Urothelium cell line (cell line): Measurements from ENCODE around the gene CEP112.

Experiments used
- DNase-seq: peaks from one replicate; pipeline ENCODE4 v3.0.0; 2011; ENCODE audit warnings: low spot score, mixed read lengths
- FAIRE-seq: peaks from 2 replicates; lab custom pipeline; 2011; peaks lifted over from hg19 to GRCh38; lab: Jason Lieb, UNC

CEP112 gene

DNA sequence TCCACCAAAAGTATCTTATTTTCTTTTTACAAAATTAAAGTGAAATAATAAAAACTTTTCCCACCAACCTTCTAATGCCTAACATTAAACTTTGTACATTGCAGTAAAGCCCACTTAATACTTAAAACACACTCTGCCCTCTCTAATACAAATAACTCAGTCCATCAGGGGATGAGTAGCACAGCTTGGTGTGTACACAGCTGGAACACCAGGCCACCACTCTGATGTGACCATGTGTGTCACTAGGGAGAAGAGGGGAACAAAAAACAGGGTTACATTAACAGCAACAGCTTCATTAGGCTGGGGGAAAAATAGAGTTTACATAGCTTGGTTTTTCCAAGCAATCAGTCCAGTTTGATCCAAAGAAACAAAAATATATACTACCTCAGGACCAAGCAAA lies 295.0 kb downstream of the CEP112 start:
- no peak for DNase-seq
- no peak for FAIRE-seq

DNA sequence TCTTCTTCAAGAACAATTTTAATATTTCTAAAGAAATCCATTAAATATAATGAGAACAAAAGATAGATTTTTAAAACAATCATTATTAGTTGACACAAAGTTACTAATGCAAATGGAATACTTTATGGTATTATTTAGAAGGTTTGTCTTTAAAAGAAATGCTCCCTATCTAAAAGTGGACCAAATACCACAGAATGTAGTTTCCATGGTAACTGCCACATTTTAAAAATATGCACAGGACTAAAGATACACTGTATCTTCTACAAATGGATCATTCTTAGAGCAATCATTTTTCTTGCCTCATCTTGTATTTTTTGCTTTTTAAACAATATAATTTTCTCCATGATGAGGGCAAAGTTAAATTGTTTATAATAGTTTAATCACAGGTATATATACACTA lies 296.0 kb downstream of the CEP112 start:
- no peak for FAIRE-seq
- no peak for DNase-seq

DNA sequence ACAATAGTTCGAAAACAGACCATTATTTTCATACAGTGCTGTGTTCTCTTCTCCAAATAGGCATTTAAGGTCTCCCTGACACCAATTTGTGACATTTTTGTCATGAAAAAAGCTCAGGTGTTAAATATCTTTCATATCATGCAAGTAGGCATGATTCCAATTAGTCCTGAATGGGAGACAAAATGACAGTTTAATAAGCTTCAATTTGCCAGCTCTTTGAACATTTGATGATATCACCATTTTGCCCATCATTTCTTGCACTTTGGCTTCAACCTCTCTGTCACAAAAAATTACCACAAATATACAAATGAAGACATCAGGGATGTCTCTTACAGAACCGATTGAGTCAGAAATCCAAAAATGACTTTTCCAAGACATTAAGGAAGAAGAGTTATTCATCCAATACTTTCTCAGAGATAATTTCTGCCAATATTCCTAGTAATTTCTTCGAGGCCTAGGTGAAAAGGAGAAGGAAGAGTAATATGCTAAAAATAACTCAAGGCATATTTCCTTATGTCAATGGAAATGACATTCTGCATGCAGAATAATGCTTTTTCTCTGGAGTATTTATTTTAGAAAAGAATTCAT lies 298.1 kb downstream of the CEP112 start:
- DNase-seq (no peak), FAIRE-seq (no peak)

DNA sequence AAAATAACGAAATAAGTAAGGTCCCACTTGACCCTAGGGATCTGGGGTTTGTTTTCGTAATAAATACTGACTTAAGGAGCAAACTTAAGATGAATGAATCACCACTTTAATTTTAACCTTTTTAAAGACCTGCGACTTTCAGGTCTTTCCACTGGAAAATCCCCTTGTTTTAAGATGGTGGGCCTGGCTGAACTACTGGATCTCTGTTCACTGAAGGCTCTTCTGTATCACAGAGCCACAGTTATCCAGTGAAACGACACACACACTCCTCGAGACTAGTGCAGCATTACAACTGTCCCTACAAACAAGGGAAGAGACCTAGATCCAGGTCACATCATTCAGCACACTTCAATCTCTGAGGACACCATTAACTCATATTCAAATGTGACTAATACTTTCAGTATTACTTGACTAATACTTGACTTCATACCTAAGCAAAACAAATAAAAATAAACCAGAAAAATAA lies 299.0 kb downstream of the CEP112 start:
- DNase-seq: no peak
- no peak for FAIRE-seq

DNA sequence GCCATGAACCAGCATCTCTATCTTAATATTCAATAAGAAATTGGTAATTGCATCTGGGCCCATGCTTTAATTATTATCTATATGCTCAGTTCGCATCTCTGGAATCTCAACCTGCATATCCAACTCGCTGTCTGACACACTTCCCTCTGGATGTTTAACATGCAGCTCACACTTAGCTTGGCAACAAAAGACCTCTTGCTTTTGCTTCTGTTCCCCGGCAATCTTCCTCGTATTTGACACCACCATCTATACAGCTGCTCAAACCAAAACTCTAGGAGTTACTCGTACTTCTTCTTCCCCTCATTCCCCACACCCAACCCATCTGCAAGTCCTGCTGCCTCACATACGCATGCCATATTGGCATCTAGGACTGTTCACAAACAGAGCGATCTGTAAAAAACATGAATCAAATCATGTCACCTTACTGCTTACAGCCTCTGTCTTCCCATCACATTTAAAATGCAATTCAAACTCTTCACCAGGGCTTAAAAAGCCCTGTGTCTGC lies 300.6 kb downstream of the CEP112 start:
- DNase-seq (no peak), FAIRE-seq (peak; percentile 5)

DNA sequence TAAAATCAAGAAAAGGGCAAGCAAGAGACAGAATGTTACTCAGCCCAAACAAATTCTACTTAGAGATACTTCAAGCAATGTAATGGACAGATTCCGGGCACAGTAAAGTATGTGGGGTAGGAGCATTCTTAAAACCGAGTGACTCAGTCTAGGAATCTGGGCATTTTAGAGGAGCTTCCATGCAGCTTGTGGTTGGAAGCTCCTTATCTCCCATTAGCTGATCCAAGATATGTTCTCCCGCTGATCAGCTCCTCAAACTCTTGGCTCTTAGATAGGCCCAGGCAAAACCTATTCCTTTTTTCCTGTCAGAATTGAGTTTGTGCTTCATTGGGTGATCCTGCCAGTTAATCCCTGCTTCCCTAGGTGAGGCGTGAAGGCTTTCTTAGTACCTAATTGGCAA lies 303.3 kb downstream of the CEP112 start:
- FAIRE-seq: no peak
- DNase-seq: no peak

DNA sequence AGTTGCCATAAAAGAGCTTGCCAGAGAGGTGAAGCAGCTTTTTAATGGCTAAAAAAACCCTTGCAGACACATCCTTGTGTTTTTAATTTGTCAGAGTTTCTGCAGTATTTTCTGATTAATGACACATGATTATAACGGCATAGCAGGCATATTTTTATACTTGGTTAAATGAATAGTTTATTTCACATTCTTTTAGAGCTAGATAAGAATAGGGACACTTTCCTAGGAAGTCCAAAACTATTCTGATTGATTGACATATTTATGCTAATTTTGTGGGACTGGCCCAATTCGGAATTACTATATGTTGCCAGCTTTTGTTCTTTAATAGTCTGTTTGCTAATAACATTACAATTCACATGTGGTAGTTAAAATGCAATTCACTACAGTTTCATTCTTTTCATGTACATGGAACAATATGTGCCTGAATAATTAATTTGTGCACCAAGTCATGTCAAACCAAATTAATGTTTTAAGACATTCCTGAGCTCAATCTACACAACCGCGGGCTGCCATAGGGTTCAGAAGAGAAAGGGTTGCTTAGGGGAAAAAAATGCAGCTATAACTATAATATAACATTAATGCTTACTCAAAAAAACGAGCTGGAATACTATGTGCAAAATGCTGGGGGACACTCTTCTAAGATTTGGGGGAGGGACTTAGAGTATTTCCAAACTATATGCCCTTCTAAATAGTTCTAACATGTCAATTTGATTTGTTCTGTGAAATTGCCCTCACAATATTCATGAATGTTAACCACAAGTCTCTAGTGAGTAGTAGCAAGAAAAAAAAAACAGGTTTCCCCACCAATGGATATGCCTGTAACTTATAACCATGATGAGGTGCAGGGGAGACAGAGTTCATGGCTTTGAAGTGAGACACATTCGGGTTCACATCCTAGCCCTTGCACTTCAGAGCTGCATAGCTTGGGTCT lies 305.4 kb downstream of the CEP112 start:
- no peak for DNase-seq
- FAIRE-seq: no peak

DNA sequence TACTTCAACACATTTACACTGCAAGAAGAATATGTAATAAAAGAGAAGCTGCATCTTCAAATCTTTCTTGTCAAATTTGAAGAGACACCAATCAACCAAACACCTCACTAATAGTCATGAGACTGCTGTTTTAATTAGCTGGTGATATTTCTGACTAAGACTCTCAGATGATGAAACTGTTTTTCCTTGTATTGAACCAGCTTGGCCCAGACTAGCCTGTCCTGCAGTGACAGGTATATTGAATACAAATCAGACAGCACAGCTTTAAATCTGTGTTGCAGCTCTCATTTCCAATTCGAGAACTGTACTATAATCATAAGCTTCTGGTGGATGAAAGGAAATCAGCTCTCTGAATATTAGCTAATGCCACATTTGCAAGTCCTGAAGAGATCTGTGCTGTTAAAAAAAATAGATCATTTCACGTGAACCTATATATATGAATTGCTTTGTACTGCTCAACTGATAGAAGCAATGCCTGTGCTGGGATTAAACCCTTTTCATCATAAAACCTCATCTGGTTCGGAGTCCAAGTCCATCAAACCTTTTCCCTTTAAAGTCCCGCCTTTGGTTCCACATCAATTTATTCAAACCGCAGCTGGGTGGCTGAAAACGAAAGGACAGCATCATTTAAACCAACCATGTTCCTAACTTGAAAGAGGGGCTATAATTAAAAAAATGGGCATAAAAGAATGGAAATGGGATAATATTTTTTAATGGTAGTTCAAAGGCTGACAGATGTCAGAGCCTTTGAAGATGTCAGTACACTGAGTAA lies 306.2 kb downstream of the CEP112 start:
- FAIRE-seq: no peak
- no peak for DNase-seq

DNA sequence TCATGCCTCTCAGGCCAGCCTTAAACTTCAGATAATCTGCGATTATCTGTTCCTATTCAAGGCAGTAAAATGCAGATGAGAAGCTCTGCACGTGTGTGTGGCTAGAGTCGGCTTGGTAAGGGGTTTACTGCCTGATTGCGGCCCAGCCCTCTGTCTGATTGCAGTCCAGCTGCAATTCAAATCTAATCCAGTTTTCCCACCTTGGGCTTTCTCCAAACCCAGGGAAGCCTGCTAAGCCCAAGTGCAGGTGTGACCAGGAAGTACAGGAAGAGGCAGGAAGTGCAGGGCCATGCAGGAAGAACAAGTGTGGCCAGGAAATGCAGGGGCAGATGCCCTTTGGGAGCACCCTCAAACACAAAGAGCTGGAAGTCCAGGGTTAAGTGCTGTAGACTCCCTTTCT lies 314.9 kb downstream of the CEP112 start:
- no peak for FAIRE-seq
- DNase-seq: no peak

DNA sequence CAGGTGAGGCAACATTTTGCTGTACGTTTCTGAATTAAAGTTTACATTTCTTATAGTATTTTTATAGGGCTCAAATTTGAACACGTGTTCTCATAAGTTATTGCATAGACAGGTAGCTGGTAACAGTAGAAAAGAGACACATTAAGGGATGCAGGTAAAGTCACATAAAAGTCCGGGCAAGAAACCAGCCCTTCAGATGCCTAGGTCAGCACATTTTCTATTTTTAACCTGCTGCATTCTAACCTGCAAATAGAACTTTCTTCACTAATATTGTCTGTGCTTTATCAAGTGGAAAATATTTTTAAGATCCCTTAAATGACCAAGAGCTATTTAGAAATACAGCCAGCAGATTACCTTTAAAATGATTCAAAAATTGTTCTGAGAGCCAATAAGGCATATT lies 323.1 kb downstream of the CEP112 start:
- no peak for DNase-seq
- FAIRE-seq: no peak

DNA sequence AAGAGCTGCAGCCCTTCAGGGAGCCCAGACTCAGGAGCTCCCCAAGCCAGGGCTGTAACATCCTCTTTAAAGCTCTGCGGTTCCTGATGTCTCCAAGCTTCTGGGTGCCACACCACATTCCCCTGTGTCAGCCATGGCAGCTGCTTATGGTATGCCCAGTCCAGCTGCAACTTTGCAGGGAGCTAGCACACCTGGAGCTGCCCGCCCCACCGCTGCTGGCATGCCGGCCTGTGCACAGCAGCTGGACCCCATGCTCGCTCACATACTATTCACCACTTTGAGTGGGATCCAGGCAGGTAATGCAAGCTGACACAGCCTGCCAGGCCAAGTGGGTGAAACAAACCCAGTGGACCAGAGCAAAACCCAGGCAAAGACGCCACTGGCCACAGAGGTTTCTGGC lies 324.9 kb downstream of the CEP112 start:
- DNase-seq: no peak
- peak; percentile 59 for FAIRE-seq

DNA sequence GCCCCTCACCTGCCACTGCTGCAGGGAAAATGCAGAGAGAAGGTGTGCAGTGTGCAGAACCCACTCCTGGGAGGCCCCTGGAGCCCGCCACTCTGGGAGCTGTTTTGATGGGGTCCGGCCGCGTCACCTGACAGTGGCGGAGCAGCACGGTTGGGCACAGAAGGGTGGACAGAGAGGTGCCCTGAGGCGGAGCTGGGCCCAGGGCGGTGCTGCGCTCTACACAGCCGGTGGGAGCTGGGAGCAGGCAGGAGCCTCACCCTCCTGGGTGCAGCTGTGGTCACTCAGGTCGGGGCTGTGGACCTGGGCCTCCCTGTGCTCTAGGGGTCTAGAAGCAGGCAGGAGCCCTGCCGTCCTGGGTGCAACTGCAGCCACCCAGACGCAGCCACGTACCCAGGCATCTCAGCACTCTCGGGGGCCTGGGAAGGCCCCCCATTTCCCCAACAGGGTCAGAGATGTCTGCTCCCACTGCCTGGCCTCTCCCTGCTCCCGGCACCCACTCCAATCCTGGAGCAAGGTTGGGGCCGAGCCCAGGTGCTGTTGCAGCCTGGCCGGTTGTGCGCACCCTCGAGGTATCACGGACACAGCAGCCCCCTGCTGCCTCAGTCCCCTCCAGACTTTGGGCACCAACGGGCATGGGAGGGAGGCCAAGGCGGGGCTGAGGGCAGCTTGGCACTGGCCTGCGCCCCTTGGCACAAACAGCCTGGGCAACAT lies 326.1 kb downstream of the CEP112 start:
- FAIRE-seq: no peak
- DNase-seq: no peak

DNA sequence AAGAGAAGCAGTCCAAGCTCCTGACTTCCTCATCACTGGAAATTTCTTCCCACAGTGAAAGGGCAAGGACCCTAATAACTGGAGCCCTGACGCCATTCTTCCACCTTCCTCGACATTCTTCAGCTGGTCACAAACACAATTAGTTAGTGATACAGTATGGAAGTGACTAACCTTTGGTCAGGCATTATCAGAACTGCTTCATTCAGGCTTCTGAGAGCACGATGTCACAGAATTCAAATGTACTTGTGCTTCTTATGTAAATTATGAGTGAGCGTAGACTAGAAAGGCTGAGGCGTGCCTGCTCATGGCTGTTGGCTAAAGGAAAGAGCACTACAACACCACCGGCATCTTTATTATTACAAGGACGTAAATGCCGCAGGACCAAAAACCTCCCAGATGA lies 327.5 kb downstream of the CEP112 start:
- no peak for FAIRE-seq
- no peak for DNase-seq

DNA sequence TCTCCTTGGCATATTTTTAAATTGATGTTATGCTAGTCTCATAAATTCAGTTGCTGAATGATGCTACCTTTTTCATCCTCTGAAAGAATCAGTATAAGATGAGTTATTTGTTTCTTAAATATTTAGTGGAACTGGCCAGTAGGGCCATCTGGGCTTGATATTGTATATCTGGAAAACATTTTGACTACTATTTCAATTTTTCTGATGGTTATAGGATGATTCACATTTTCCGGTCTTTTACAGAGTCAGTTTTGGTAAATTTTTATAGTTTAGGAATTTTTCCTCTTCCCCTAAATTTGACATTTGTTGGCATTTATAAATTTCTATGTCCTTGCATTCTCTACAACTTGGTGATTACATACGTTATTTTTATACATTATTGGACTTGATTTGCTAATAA lies 334.2 kb downstream of the CEP112 start:
- no peak for FAIRE-seq
- no peak for DNase-seq

DNA sequence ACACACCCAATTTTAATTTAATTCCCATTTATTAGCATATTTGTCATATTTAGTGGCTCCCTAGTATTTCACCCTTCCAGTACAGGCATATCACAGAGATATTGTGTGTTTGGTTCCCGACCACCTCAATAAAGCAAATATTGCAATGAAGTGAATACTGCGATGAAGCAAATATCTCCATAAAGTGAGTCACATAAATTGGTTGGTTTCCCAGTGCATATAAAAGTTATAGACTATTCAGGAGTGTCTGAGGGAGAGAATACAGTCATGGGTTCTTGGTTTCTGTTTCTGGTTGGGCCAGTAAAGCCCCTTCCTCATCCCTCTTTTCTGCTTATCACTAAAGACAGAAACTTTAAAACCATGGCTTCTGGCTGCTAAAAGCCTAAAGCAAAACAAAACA lies 335.1 kb downstream of the CEP112 start:
- FAIRE-seq (no peak), DNase-seq (no peak)

DNA sequence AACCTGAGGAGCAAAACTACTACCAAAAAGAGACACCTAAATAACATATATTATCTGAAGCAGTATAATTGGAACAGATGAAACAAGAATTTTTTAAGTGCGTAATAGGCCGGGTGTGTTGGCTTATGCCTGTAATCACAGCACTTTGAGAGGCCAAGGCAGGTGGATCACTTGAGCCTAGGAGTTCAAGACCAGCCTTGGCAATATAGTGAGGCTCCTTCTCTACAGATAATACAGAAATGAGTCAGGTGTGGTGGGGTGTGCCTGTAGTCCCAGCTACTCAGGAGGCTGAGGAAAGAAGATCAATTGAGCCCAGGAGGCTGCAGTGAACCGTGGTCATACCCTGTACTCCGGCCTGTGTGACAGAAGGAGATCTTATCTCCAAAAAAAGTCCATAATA lies 336.3 kb downstream of the CEP112 start:
- DNase-seq (no peak), FAIRE-seq (no peak)

DNA sequence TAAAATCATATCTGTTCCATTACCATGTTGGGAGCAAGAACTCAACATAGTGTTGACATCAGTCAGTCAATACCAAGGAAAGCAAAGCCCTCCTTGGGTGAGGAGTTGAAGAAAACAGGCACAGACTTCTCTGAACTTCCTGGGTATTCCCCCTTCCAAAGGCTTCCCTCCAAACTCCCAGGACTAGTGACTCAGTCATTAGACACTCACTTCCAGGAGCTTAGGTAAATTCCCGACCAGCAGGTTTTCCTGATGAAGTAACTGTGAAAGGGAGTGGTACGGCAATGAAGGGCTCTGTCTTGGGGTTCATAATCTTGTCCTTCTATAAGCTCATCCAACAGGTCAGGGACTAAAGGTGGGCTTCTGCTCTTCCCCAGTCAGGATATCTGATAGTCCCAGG lies 336.7 kb downstream of the CEP112 start:
- DNase-seq: peak; percentile 66
- FAIRE-seq: no peak

DNA sequence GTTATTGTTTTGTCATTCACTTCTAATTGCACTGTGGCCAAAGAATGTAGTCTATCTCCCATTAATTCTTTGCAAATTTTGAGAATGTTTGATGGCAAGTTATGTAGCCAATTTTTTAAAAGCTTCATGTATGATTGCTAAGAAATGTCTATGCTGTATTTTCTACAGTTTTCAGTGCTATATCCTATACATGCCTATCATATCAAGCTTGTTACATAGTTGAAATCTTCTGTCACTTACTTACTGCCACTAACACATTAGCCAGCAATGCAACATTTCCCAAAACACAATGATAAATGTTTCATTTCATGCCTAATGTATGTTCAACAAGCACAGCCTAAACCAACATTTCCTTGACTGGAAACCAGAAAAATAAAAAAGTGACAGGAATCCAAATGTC lies 338.1 kb downstream of the CEP112 start:
- DNase-seq (no peak), FAIRE-seq (no peak)

DNA sequence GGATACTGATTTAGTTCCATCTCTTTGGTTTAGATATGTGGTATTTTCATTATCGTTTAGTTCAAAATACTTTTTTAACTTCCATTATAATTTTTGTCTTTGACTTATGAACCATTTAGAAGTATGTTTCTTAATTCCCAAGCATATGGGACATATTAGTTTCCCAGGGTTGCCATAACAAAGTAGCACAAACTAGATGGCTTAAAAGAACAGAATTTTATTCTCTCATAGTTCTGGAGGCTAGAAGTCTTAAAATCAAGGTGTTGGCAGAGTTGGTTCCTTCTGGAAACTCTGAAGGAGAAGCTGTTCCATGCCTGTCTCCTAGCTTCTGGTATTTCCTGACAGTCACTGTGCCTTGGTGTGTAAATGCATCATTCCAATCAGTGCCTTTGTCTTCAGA lies 339.0 kb downstream of the CEP112 start:
- FAIRE-seq: no peak
- DNase-seq: no peak

DNA sequence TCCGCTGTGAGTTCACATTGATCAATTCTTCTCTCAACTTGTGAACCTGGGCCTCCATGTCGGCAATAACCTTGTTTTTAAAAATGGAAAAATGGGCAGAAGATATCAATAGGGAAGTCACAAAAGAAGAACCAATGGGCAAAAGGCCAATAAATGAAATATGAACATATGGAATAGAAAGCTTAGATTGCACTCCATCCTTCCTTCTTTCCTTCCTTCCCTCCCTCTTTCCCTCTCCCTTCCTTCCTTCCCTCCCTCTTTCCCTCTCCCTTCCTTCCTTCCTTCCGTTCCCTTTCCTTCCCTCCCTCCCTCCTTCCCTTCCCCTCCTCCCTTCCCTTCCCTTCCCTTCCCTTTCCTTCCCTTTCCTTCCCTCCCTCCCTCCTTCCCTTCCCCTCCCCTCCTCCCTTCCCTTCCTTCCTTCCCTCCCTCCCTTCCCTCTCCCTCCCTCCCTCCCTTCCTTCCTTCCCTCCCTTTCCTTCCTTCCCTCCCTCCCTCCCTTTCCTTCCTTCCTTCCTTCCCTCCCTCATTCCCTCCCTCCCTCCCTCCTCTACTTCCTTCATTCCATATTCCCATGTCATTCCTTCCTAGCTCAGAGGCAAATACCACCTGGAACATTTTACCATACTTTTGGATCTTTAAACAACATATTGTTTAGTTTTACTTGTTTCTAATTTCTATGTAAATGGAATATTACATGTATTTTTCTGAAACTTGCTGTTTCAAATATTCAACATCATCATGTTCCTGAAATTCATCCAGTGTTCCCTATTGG lies 339.8 kb downstream of the CEP112 start:
- FAIRE-seq (no peak), DNase-seq (no peak)
